ENCODE data around the gene GPR32.

The GPR32 gene

GRCh38 chr19:50724522-50725217, 45.6 kb upstream of the GPR32 start:
- in situ Hi-C loops (cut with HindIII; ENCODE audit: low sequenced_read_pairs): no loop called here
- peak; percentile 84 for DNase-seq (ENCODE audit: low read depth)
- TF ChIP-seq CTCF (IDR thresholded peaks at IDR 0.05; ENCODE audit: low read depth, low read length, missing control alignments): peak; percentile 61
- peak overlapping the region; percentile 51 for H3K4me3 ChIP-seq (ENCODE audit: low read depth, low read length)

GRCh38 chr19:50725218-50725910, 44.9 kb upstream of the GPR32 start:
- peak overlapping the region; percentile 51 for H3K4me3 ChIP-seq (ENCODE audit: low read depth, low read length)
- in situ Hi-C loops (cut with HindIII; ENCODE audit: low sequenced_read_pairs): no loop called here
- no peak for DNase-seq (ENCODE audit: low read depth)
- no peak for TF ChIP-seq CTCF (IDR thresholded peaks at IDR 0.05; ENCODE audit: low read depth, low read length, missing control alignments)

GRCh38 chr19:50725911-50726230, 44.4 kb upstream of the GPR32 start:
- in situ Hi-C loops (cut with HindIII; ENCODE audit: low sequenced_read_pairs): no loop called here
- no peak for DNase-seq (ENCODE audit: low read depth)
- peak overlapping the region; percentile 51 for H3K4me3 ChIP-seq (ENCODE audit: low read depth, low read length)

GRCh38 chr19:50728084-50728737, 42.1 kb upstream of the GPR32 start:
- no peak overlapping the region for H3K4me3 ChIP-seq (ENCODE audit: low read depth, low read length)
- TF ChIP-seq CTCF (IDR thresholded peaks at IDR 0.05; ENCODE audit: low read depth, low read length, missing control alignments): no peak
- in situ Hi-C loops (cut with HindIII; ENCODE audit: low sequenced_read_pairs): no loop called here
- DNase-seq (ENCODE audit: low read depth): no peak

More at GRCh38 chr19:50725911-50726230, 44.4 kb upstream of the GPR32 start:
- no peak for TF ChIP-seq CTCF (IDR thresholded peaks at IDR 0.05; ENCODE audit: low read depth, low read length, missing control alignments)

- in situ Hi-C loops (cut with HindIII; ENCODE audit: low sequenced_read_pairs): no loop called here
- no peak overlapping the region for H3K4me3 ChIP-seq (ENCODE audit: low read depth, low read length)
- TF ChIP-seq CTCF (IDR thresholded peaks at IDR 0.05; ENCODE audit: low read depth, low read length, missing control alignments): no peak
- no peak for DNase-seq (ENCODE audit: low read depth)
Observed at GRCh38 chr19:50729894-50730293, 40.4 kb upstream of the GPR32 start.

GRCh38 chr19:50735869-50736268, 34.4 kb upstream of the GPR32 start:
- no peak for TF ChIP-seq CTCF (IDR thresholded peaks at IDR 0.05; ENCODE audit: low read depth, low read length, missing control alignments)
- DNase-seq (ENCODE audit: low read depth): no peak
- in situ Hi-C loops (cut with HindIII; ENCODE audit: low sequenced_read_pairs): no loop called here

More at GRCh38 chr19:50735869-50736268, 34.4 kb upstream of the GPR32 start:
- H3K4me3 ChIP-seq (ENCODE audit: low read depth, low read length): no peak overlapping the region
